Activated CD8-positive, alpha-beta T cell treated with anti-CD3 and anti-CD28 coated beads for 36 hours (primary cell): ENCODE results near the gene CYFIP2. TPM values are rescaled to one million over a fixed set of nuclear protein-coding genes. Genes with fewer than 3 reads are reported as not detected.

Source experiments
- ATAC-seq: fragments of 200-7000 bp; cut with Tn5 transposase; one replicate; pipeline ENCODE4 v1.10.0; 2021; ENCODE audit warnings: mild to moderate bottlenecking, moderate library complexity
- CTCF ChIA-PET: fragments of 350-600 bp; sonication (Branson Sonifier 250); formaldehyde crosslinking; loops from one replicate; lab custom pipeline; 2021; ENCODE audit warnings: antibody characterized with exemption; lab: Charles Lee
- POLR2A ChIA-PET: fragments of 350-600 bp; sonication (Branson Sonifier 250); formaldehyde crosslinking; loops from one replicate; lab custom pipeline; 2021; ENCODE audit warnings: antibody characterized with exemption; lab: Charles Lee
- DNase-seq: peaks from one replicate; pipeline ENCODE4 v3.0.0-alpha.2; 2020
- H3K27ac Mint-ChIP-seq: one replicate; pipeline ENCODE4 v1.8.0; 2021; ENCODE audit warnings: mild to moderate bottlenecking, mixed read lengths
- H3K27me3 Mint-ChIP-seq: one replicate; pipeline ENCODE4 v1.8.0; 2021; ENCODE audit warnings: mixed read lengths
- H3K36me3 Mint-ChIP-seq: one replicate; pipeline ENCODE4 v1.8.0; 2021; ENCODE audit warnings: low read depth, mixed read lengths
- H3K4me1 Mint-ChIP-seq: one replicate; pipeline ENCODE4 v1.8.0; 2021; ENCODE audit warnings: low read depth, mixed read lengths
- H3K4me3 Mint-ChIP-seq: one replicate; pipeline ENCODE4 v1.8.0; 2021; ENCODE audit warnings: mild to moderate bottlenecking, moderate library complexity, mixed read lengths
- H3K9me3 Mint-ChIP-seq: one replicate; pipeline ENCODE4 v1.8.0; 2021; ENCODE audit warnings: mixed read lengths
- intact Hi-C: fragments of 100-400 bp; cut with micrococcal nuclease; formaldehyde crosslinking; loops from one replicate; pipeline ENCODE4 v1.10.0; 2022
- total RNA-seq, 2 experiments: library from RNA; stranded (reverse); gene quantifications; one replicate each; pipeline ENCODE4 v1.2.3, GENCODE V29; 2021
- TF ChIP-seq, protein P1 (sequence below): fragments of 200-600 bp; IDR thresholded peaks from one replicate; pipeline ENCODE4 v1.8.0; 2022; ENCODE audit warnings: antibody characterized with exemption, mild to moderate bottlenecking

The CYFIP2 gene
- total RNA-seq, 2 experiments from 2014 or later, result 350 to 351 TPM

DNA sequence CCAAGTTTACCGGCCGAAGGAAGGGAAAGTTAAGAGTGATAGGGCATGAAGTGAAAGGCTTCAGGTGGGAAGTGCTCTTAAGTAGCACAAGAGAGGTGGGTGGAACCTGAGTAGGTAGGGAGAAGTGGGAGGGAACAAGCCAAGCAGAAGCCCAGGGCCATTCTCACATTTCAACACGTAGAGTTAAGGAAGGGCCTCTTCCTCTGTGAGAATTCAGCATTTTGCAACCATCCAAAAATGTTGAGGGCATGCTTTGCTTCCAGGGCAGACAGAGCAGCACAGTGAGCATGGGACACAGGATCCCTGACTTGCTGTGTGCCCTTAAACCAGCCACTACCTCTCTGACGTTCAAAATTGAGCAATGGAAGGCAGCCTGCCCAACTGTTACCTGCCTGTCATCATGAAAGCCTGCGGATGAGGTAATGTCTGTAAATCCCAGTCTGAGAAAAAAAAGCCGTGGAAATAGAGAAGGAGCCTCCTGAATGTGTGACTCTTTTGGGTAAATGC lies 3.3 kb downstream of the CYFIP2 start:
- H3K27me3 Mint-ChIP-seq, result no peaks in the 10 kb centered on the region
- H3K4me1 Mint-ChIP-seq, result peaks cover 73% of the 10 kb centered on the region
- peak; percentile 43 for DNase-seq
- H3K4me3 Mint-ChIP-seq, result peak overlapping the region; percentile 83
- H3K36me3 Mint-ChIP-seq, result peaks cover 66% of the 10 kb centered on the region
- ATAC-seq, result no peak
- intact Hi-C loops, result loop anchor here (5.0 kb wide), 1 partner anchor 122 kb away; no protein-coding TSS in a partner anchor
- no peaks in the 10 kb centered on the region for H3K9me3 Mint-ChIP-seq
- TF ChIP-seq, protein P1, sequence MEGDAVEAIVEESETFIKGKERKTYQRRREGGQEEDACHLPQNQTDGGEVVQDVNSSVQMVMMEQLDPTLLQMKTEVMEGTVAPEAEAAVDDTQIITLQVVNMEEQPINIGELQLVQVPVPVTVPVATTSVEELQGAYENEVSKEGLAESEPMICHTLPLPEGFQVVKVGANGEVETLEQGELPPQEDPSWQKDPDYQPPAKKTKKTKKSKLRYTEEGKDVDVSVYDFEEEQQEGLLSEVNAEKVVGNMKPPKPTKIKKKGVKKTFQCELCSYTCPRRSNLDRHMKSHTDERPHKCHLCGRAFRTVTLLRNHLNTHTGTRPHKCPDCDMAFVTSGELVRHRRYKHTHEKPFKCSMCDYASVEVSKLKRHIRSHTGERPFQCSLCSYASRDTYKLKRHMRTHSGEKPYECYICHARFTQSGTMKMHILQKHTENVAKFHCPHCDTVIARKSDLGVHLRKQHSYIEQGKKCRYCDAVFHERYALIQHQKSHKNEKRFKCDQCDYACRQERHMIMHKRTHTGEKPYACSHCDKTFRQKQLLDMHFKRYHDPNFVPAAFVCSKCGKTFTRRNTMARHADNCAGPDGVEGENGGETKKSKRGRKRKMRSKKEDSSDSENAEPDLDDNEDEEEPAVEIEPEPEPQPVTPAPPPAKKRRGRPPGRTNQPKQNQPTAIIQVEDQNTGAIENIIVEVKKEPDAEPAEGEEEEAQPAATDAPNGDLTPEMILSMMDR, result no peak
- CTCF ChIA-PET, result interaction anchor here (0.9 to 2.4 kb wide), 4 partner anchors 35 to 121 kb away, joined by 3 to 14 read pairs (median 7); no protein-coding TSS in a partner anchor
- peak overlapping the region; percentile 98 for H3K27ac Mint-ChIP-seq
- POLR2A ChIA-PET, result interaction anchor here (0.7 to 8.5 kb wide), 10 partner anchors 10 to 407 kb away, joined by 3 to 98 read pairs (median 8); partner anchors contain the start of genes ITK and MED7

DNA sequence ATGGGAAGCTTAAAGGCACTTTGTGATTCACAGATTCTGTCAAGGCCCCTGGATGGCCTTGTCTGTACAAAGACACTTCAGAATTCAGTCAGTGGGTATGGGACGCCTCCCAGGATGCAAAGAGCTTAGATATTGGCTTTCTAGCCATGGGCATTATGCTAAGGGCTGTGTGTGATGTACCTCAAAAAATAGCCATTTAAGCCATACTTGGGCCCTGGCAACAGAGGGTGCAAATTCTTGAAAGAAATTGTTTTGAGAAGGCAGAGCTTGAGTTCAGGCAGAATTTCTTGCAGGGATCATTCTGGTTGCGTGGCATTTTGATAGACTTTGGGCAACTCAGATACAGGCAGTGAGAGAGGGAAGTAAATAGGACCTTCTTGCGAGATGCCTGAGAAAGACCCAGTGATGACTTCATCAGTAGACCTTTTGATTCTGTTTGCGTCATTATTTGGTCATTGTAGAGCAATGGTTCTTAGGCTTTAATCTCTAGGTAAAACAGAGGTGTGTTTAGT lies 3.9 kb downstream of the CYFIP2 start:
- intact Hi-C loops, result loop anchor here (5.0 kb wide), 3 partner anchors 48 to 123 kb away; no protein-coding TSS in a partner anchor
- peak; percentile 64 for DNase-seq
- Mint-ChIP-seq H3K27me3 (no peaks in the 10 kb centered on the region), H3K36me3 (peaks cover 71% of the 10 kb centered on the region), H3K4me1 (peaks cover 72% of the 10 kb centered on the region), H3K9me3 (no peaks in the 10 kb centered on the region), H3K4me3 (peak overlapping the region; percentile 83), H3K27ac (peak overlapping the region; percentile 98)
- peak; percentile 15 for ATAC-seq
- CTCF ChIA-PET, result interaction anchor here (0.7 to 1.3 kb wide), 4 partner anchors 17 to 121 kb away, joined by 3 to 8 read pairs (median 4); no protein-coding TSS in a partner anchor
- TF ChIP-seq, protein P1, result no peak
- POLR2A ChIA-PET, result interaction anchor here (0.7 to 8.5 kb wide), 6 partner anchors 10 to 408 kb away, joined by 3 to 98 read pairs (median 5); no protein-coding TSS in a partner anchor

DNA sequence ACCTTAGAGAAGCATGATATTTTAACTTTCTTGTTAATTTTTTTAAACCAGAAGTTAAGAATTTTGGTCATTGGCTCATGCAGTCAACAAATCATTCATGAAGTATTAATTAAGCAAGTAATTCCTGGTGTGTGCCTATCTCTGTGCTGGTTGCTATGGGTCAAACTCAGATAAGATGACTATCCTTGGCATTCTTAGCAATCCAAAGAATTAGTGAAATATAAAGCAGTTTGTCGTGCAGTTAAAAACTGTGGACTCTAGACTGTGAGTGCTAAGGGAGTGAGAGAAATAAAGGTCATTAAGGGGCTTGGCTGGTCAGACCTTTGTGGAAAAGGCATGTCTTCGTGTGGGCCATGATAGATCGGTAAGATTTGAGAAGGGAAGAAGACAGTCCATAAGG lies 4.8 kb downstream of the CYFIP2 start:
- H3K27me3 Mint-ChIP-seq, result no peaks in the 10 kb centered on the region
- TF ChIP-seq, protein P1, result no peak
- H3K27ac Mint-ChIP-seq, result peak overlapping the region; percentile 98
- ChIA-PET CTCF (interaction anchor here (1.0 to 1.5 kb wide), 3 partner anchors 14 to 53 kb away, joined by 3 to 4 read pairs (median 3); no protein-coding TSS in a partner anchor), POLR2A (interaction anchor here (1.0 to 3.9 kb wide), 9 partner anchors 12 to 128 kb away, joined by 3 to 52 read pairs (median 18); partner anchors contain the start of gene MED7)
- intact Hi-C loops, result loop anchor here (5.0 kb wide), 2 partner anchors 48 to 98 kb away; no protein-coding TSS in a partner anchor
- peaks cover 73% of the 10 kb centered on the region for H3K36me3 Mint-ChIP-seq
- no peak for DNase-seq
- peaks cover 69% of the 10 kb centered on the region for H3K4me1 Mint-ChIP-seq
- peak overlapping the region; percentile 83 for H3K4me3 Mint-ChIP-seq
- no peak for ATAC-seq
- no peaks in the 10 kb centered on the region for H3K9me3 Mint-ChIP-seq

DNA sequence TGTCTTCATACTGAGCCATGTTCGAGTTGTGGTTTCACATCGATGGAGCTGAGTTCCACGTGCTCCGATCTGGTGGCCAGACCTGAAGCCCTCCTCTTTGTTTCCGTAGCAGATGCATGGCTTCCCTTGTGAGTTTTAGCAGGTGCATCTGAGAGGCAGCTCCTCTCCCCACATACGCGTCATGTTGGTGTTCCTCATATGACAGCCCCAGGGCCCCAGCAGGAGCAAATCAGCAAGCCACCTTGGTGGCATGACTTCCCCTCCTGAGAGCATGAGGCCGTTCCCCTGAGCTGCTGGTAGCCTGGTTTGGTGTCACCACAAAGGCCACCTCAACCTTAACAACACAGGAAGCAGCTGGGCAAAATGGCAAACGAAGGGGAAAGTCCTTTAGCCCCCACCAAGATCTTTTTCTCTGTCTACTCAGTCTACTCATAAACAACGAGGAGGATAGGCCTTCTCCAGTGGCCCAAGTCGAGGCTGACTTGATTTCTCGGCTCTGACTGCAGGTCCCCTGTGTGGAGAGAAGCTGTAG lies 5.9 kb downstream of the CYFIP2 start:
- Mint-ChIP-seq H3K4me3 (peak overlapping the region; percentile 83), H3K27ac (peak overlapping the region; percentile 98), H3K36me3 (peaks cover 78% of the 10 kb centered on the region), H3K27me3 (no peaks in the 10 kb centered on the region), H3K9me3 (no peaks in the 10 kb centered on the region), H3K4me1 (peaks cover 80% of the 10 kb centered on the region)
- peak; percentile 97 for DNase-seq
- ChIA-PET POLR2A (interaction anchor here (0.8 to 3.9 kb wide), 26 partner anchors 8 to 460 kb away, joined by 3 to 52 read pairs (median 5); partner anchors contain the start of genes ITK and MED7), CTCF (interaction anchor here (0.6 to 2.9 kb wide), 12 partner anchors 11 to 198 kb away, joined by 3 to 22 read pairs (median 4); no protein-coding TSS in a partner anchor)
- TF ChIP-seq, protein P1, result no peak
- intact Hi-C loops, result loop anchor here (5.0 kb wide), 2 partner anchors 50 to 100 kb away; no protein-coding TSS in a partner anchor
- ATAC-seq, result peak; percentile 80
